Transverse colon (tissue), 3 donors: ENCODE measurements around the gene ANP32A.

ENCODE experiments used
- CTCF ChIP-seq, 5 experiments: fragments of 200-600 bp in 3 of 5; fragments of 450-650 bp in 2 of 5; sonication (generic) in 3 of 5; IDR thresholded peaks; 1 replicate in 2 of 5; 2 replicates in 3 of 5; pipeline ENCODE4 v1.5.1; 2016 to 2017; ENCODE audit warnings: antibody characterized with exemption in 5 of 5, inconsistent platforms in 3 of 5, mild to moderate bottlenecking in 2 of 5, moderate library complexity in 1 of 5
- POLR2A ChIP-seq: fragments of 450-650 bp; IDR thresholded peaks from one replicate; pipeline ENCODE4 v1.6.1; 2016; ENCODE audit warnings: antibody characterized with exemption, mild to moderate bottlenecking, moderate library complexity

- TF ChIP-seq CTCF (IDR thresholded peaks at IDR 0.05) (peak; percentile 47 to 72 (median 52)), POLR2A (no peak)
These were observed 90.2 kb downstream of the ANP32A start for GRCh38 chr15:68730471-68730919.
